HTR-8/SVneo (cell line): Measurements from ENCODE around the gene ELF3.
"Not testable (repeated sequence)": the region's sequence is repeated elsewhere in the genome, so short reads cannot be mapped to it uniquely, and the experiment has no call there.

Experiments used
- DNase-seq: peaks from one replicate; pipeline ENCODE4 v3.0.0; 2011; ENCODE audit warnings: low spot score, mixed read lengths; ENCODE audit not compliant: insufficient read length
- FAIRE-seq: peaks from 2 replicates; lab custom pipeline; 2011; peaks lifted over from hg19 to GRCh38; lab: Jason Lieb, UNC

ELF3 gene

GRCh38 chr1:202007304-202007703 lies 3.1 kb upstream of the ELF3 start:
- DNase-seq (no peak), FAIRE-seq (no peak)

- FAIRE-seq (no peak), DNase-seq (peak; percentile 78)
Measured at GRCh38 chr1:202007805-202008489, 2.4 kb upstream of the ELF3 start.

- FAIRE-seq = no peak
- DNase-seq = peak; percentile 88
Measured at GRCh38 chr1:202009326-202010179, 834 bp upstream of the ELF3 start.

- DNase-seq (no peak), FAIRE-seq (no peak)
Measured at GRCh38 chr1:202011994-202012393, 1.6 kb downstream of the ELF3 start.

GRCh38 chr1:202012544-202013478 lies 2.4 kb downstream of the ELF3 start:
- no peak for DNase-seq
- no peak for FAIRE-seq

- FAIRE-seq (no peak), DNase-seq (no peak)
Measured at GRCh38 chr1:202013603-202014002, 3.2 kb downstream of the ELF3 start.

- DNase-seq = no peak
- no peak for FAIRE-seq
Measured at GRCh38 chr1:202014060-202014459, 3.7 kb downstream of the ELF3 start.

- FAIRE-seq (no peak), DNase-seq (no peak)
Measured at GRCh38 chr1:202014915-202015661, 4.7 kb downstream of the ELF3 start.

GRCh38 chr1:202015662-202015937 lies 5.2 kb downstream of the ELF3 start:
- FAIRE-seq (no peak), DNase-seq (no peak)

- DNase-seq (no peak), FAIRE-seq (no peak)
Measured at GRCh38 chr1:202016022-202016810, 5.8 kb downstream of the ELF3 start.

- DNase-seq (no peak), FAIRE-seq (no peak)
Measured at GRCh38 chr1:202016811-202017748, 6.7 kb downstream of the ELF3 start.

GRCh38 chr1:202017749-202018467 lies 7.5 kb downstream of the ELF3 start:
- FAIRE-seq = no peak

GRCh38 chr1:202018468-202019234 lies 8.3 kb downstream of the ELF3 start:
- no peak for FAIRE-seq

More at GRCh38 chr1:202017749-202018467, 7.5 kb downstream of the ELF3 start:
- DNase-seq = no peak

GRCh38 chr1:202019235-202019558 lies 8.8 kb downstream of the ELF3 start:
- not testable (repeated sequence) for FAIRE-seq, DNase-seq

More at GRCh38 chr1:202018468-202019234, 8.3 kb downstream of the ELF3 start:
- no peak for DNase-seq

- DNase-seq (no peak), FAIRE-seq (no peak)
Measured at GRCh38 chr1:202023001-202023433, 12.6 kb downstream of the ELF3 start.

GRCh38 chr1:202029171-202029665 lies 18.8 kb downstream of the ELF3 start:
- FAIRE-seq (no peak), DNase-seq (peak; percentile 87)

GRCh38 chr1:202029727-202030126 lies 19.3 kb downstream of the ELF3 start:
- DNase-seq (no peak), FAIRE-seq (no peak)
